HL-60 (cell line): Measurements from ENCODE around the gene LY9.

Experiments
- DNase-seq, 2 experiments: peaks; one replicate each; pipeline ENCODE4 v3.0.0-alpha.2; 2010 to 2020; ENCODE audit warnings: low read depth in 1 of 2, low spot score in 1 of 2
- H3K27ac ChIP-seq: fragments of 250-450 bp; sonication (Bioruptor Pico); replicated peaks from 2 replicates; pipeline ENCODE4 v1.5.1; 2020; ENCODE audit warnings: mild to moderate bottlenecking, moderate library complexity
- H3K27me3 ChIP-seq: fragments of 250-450 bp; sonication (Bioruptor Pico); 2 replicates; pipeline ENCODE4 v1.5.1; 2021; ENCODE audit warnings: mild to moderate bottlenecking, moderate library complexity; ENCODE audit not compliant: insufficient read depth, poor library complexity, severe bottlenecking
- H3K4me3 ChIP-seq: replicated peaks from 2 replicates; pipeline ENCODE4 v1.5.1; 2011; ENCODE audit warnings: mild to moderate bottlenecking, control low read depth, low read length; ENCODE audit not compliant: insufficient read depth
- CTCF ChIP-seq: IDR thresholded peaks from one replicate; pipeline ENCODE4 v1.5.1; 2011; ENCODE audit warnings: low read length, control low read depth, inconsistent platforms; ENCODE audit not compliant: insufficient read depth
- GABPA ChIP-seq: IDR thresholded peaks from 2 replicates; pipeline ENCODE4 v1.6.1; 2012; ENCODE audit warnings: low read depth
- POLR2AphosphoS5 ChIP-seq: IDR thresholded peaks from 2 replicates; pipeline ENCODE4 v1.6.1; 2012; ENCODE audit warnings: low read depth
- REST ChIP-seq: IDR thresholded peaks from 2 replicates; pipeline ENCODE4 v1.6.1; 2012; ENCODE audit warnings: low read depth; ENCODE audit not compliant: insufficient replicate concordance
- SPI1 ChIP-seq: IDR thresholded peaks from 2 replicates; pipeline ENCODE4 v1.6.1; 2012; ENCODE audit warnings: low read depth, mild to moderate bottlenecking, borderline replicate concordance

Gene LY9

DNA sequence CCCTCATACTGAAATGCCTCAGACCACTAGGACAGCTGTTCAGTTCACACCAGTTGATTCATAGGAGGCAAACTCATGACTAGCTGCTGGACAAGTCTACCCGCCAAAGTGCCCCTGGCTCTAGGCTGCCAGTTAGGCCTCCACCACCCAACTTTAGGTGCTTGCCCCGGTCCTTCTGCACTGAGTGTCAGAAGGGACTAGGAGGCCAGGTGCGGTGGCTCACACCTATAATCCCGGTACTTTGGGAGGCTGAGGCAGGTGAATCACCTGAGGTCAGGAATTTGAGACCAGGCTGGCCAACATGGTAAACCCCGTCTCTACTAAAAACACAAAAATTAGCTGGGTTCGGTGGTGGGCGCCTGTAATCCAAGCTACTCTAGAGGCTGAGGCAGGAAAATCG is 18.9 kb downstream of the LY9 start:
- Histone ChIP-seq H3K4me3 (no peak overlapping the region), H3K27me3 (no peaks in the 10 kb centered on the region), H3K27ac (no peak overlapping the region)
- no peak for DNase-seq
- TF ChIP-seq CTCF (no peak), GABPA (no peak), REST (no peak), SPI1 (no peak), POLR2AphosphoS5 (no peak)

GRCh38 chr1:160818207-160818937 is 22.4 kb downstream of the LY9 start:
- H3K4me3 ChIP-seq: no peak overlapping the region
- TF ChIP-seq GABPA (no peak), SPI1 (no peak), REST (no peak)
- H3K27ac ChIP-seq: no peak overlapping the region
- H3K27me3 ChIP-seq: no peaks in the 10 kb centered on the region
- DNase-seq: no peak

GRCh38 chr1:160819186-160819585 is 23.2 kb downstream of the LY9 start:
- H3K27ac ChIP-seq: no peak overlapping the region
- no peak for TF ChIP-seq CTCF
- TF ChIP-seq GABPA: no peak
- no peak for TF ChIP-seq REST
- TF ChIP-seq SPI1: no peak
- TF ChIP-seq POLR2AphosphoS5: no peak

DNA sequence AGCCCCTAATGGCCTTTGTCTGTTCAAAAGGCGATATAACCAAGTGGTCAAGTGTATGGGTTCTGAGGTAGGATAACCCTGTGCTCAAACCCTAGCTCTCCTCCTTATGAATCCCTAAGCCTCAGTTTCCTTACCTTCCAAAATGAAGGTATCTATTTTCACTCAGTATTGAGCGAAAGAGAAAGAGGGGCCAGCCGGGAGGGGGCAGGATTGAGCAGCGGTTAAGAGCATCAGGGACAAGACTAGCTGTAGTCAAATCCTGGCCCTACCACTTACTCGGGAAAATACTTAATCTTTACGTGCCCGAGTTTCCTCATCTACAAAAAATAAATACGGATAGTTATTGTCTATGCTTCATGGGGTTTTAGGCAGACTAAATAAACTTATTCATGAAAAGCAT is 25.7 kb downstream of the LY9 start:
- Histone ChIP-seq H3K27me3 (no peaks in the 10 kb centered on the region), H3K27ac (no peak overlapping the region), H3K4me3 (no peak overlapping the region)
- TF ChIP-seq CTCF (no peak), POLR2AphosphoS5 (no peak), GABPA (no peak), REST (no peak), SPI1 (no peak)
- DNase-seq: no peak

More at GRCh38 chr1:160819186-160819585, 23.2 kb downstream of the LY9 start:
- no peak for DNase-seq
- Histone ChIP-seq H3K27me3 (no peaks in the 10 kb centered on the region), H3K4me3 (no peak overlapping the region)
